GM12864 (cell line): ENCODE measurements around the gene RBMS3.

Source experiments
- DNase-seq: peaks from one replicate; pipeline ENCODE4 v3.0.0-alpha.2; 2011; ENCODE audit warnings: low read depth
- H3K4me3 ChIP-seq: 2 replicates; pipeline ENCODE4 v1.5.1; 2011; ENCODE audit warnings: mild to moderate bottlenecking, low read depth, low read length, control low read depth
- TF ChIP-seq, protein P1 (sequence below): IDR thresholded peaks from 2 replicates; pipeline ENCODE4 v1.5.1; 2011; ENCODE audit warnings: low read depth, mild to moderate bottlenecking, moderate library complexity, low read length, control low read depth, inconsistent platforms; ENCODE audit errors: missing control alignments

Gene RBMS3

DNA sequence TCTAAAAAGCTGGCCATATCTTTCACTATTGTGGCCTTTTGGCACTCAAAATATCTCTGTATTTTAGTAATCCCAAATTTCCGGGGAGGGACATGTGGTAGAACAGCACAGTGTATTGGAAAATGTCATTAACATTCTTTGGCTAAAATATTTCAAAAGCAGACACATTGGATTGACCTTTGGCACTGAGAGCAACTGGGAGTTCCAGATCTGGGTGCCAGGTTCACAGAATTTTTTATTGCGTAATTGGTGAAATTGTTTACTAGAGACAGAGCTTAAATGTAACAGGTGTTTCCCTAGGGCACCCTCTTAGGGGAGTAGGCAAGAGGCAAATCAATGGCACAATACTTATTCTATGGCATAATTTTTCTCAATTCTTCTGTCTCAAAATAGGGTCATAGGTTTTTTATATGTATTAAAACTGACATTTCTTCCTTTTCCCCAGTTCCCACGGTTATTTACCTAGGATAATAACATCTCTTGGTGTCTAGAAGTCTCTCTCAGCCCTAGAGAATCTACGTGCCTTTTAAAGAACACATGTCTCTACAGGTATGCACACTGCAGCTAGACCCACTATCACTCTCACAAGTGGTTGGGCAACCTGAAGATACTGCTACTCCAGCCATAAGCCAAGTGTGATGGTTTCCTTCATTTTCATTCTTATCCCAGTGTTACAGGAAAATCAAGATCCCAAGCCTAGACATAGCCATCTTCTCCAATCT is 10.6 kb downstream of the RBMS3 start:
- no peak for DNase-seq
- TF ChIP-seq, protein P1, sequence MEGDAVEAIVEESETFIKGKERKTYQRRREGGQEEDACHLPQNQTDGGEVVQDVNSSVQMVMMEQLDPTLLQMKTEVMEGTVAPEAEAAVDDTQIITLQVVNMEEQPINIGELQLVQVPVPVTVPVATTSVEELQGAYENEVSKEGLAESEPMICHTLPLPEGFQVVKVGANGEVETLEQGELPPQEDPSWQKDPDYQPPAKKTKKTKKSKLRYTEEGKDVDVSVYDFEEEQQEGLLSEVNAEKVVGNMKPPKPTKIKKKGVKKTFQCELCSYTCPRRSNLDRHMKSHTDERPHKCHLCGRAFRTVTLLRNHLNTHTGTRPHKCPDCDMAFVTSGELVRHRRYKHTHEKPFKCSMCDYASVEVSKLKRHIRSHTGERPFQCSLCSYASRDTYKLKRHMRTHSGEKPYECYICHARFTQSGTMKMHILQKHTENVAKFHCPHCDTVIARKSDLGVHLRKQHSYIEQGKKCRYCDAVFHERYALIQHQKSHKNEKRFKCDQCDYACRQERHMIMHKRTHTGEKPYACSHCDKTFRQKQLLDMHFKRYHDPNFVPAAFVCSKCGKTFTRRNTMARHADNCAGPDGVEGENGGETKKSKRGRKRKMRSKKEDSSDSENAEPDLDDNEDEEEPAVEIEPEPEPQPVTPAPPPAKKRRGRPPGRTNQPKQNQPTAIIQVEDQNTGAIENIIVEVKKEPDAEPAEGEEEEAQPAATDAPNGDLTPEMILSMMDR = no peak
- no peak overlapping the region for H3K4me3 ChIP-seq

GRCh38 chr3:29291982-29292363 is 11.1 kb downstream of the RBMS3 start:
- DNase-seq = no peak
- no peak overlapping the region for H3K4me3 ChIP-seq
- TF ChIP-seq, protein P1 = no peak

- TF ChIP-seq, protein P1 = no peak
- DNase-seq = no peak
- no peak overlapping the region for H3K4me3 ChIP-seq
Measured at GRCh38 chr3:29293421-29293820, 12.6 kb downstream of the RBMS3 start.

DNA sequence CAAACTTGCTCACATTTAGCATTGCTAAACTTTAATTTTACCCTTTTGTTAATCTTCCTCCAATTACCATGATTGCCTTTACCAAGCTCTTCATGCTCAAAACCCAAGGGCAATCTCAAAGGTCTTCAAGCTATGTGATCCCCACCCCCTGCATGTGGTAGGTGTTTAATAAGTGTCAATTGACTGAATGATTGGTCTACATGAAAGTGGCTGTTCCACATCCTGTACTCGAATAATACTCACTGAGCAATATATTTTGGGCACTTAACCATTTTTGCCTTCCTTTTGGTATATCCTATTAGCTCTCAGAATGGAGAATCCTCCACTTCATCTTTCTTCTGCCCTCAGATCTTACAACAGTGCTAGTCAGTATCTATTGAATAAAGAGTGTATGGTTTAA is 17.1 kb downstream of the RBMS3 start:
- TF ChIP-seq, protein P1 = no peak
- H3K4me3 ChIP-seq = no peak overlapping the region
- no peak for DNase-seq

DNA sequence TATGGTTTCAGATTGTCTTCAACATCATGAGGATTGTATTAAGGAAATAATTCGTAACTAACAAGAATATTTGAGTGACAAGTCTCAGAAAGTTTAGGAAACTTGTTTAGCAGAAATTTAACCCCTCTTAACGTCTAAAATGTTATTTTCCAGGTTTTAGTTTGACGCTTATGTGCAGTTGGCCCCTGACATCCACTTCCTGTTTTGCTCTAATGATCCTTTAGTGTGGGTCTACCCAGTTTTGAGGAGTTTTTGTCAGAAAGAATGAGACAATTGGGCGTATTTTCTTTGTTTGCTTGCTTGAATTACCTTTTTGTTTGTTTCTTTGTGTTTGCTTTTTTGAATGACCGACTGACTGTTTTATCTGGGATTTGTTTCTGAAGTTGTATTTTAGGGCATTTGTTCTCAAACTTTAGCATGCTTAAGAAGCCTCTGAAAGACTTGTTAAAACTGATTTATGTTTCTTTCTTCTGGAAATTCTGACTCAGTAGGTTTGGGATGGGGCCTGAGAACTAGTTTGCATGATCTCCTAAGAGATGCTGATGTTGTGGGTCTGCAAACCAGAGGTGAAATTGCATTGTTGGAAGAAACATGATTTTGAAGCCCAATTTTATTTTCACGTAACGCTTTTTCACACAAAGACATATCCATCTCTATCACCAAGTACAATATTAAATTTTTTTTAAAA is 20.6 kb downstream of the RBMS3 start:
- TF ChIP-seq, protein P1 = no peak
- DNase-seq = no peak
- H3K4me3 ChIP-seq = no peak overlapping the region

- no peak for DNase-seq
- TF ChIP-seq, protein P1 = no peak
Measured at GRCh38 chr3:29302619-29303018, 21.7 kb downstream of the RBMS3 start.

More at GRCh38 chr3:29302619-29303018, 21.7 kb downstream of the RBMS3 start:
- no peak overlapping the region for H3K4me3 ChIP-seq
